ENCODE data around the gene STYXL1. TPM values are rescaled to one million over a fixed set of nuclear protein-coding genes. Genes with fewer than 3 reads are reported as not detected.

Gene STYXL1
- total and polyA plus RNA-seq, 8 donors, result 13.3 to 47.6 (median 22.7) TPM

- DNase-seq (no peak), FAIRE-seq (no peak), ATAC-seq (no peak)
- TF ChIP-seq CTCF (IDR thresholded peaks at IDR 0.05), result no peak
- Histone ChIP-seq H3K9me3 (no peaks in the 10 kb centered on the region), H3K27ac (no peak overlapping the region), H3K27me3 (no peaks in the 10 kb centered on the region), H3K36me3 (peaks cover 0 to 15% (median 0%) of the 10 kb centered on the region in 3 donors), H3K4me3 (no peak overlapping the region), H3K4me1 (no peaks in the 10 kb centered on the region)
- intact Hi-C loops (cut with DNase I), result no loop called here
- WGBS, 2 donors, result 70 to 80% methylated on average over 6 of the region's 6 CpGs
Measured at GRCh38 chr7:76002139-76002538, 45.7 kb downstream of the STYXL1 start.

GRCh38 chr7:76000566-76000965 lies 47.2 kb downstream of the STYXL1 start:
- H3K36me3 ChIP-seq, result peaks cover 0 to 15% (median 0%) of the 10 kb centered on the region in 3 donors
- no peak for FAIRE-seq

GRCh38 chr7:75998038-75998437 lies 49.8 kb downstream of the STYXL1 start:
- TF ChIP-seq CTCF (IDR thresholded peaks at IDR 0.05), result no peak
- Histone ChIP-seq H3K4me3 (no peak overlapping the region), H3K36me3 (peaks cover 0 to under 1% (median 0%) of the 10 kb centered on the region in 3 donors), H3K4me1 (peaks cover 0 to 5% (median 0%) of the 10 kb centered on the region in 3 donors), H3K27ac (no peak overlapping the region), H3K27me3 (no peaks in the 10 kb centered on the region), H3K9me3 (no peaks in the 10 kb centered on the region)
- DNase-seq (no peak), ATAC-seq (no peak), FAIRE-seq (no peak)
- 98 to 100% methylated on average over 1 of the region's 1 CpG for WGBS, 2 donors
- intact Hi-C loops (cut with DNase I), result no loop called here

More at GRCh38 chr7:76000566-76000965, 47.2 kb downstream of the STYXL1 start:
- intact Hi-C loops (cut with DNase I), result no loop called here
- Histone ChIP-seq H3K9me3 (no peaks in the 10 kb centered on the region), H3K4me1 (no peaks in the 10 kb centered on the region), H3K27me3 (no peaks in the 10 kb centered on the region), H3K27ac (no peak overlapping the region), H3K4me3 (no peak overlapping the region)
- TF ChIP-seq CTCF (IDR thresholded peaks at IDR 0.05), result no peak
- WGBS, 2 donors, result 94 to 96% methylated on average over 11 of the region's 11 CpGs
- ATAC-seq (no peak), DNase-seq (peak in 1 of 6 donors; percentile 65)

- DNase-seq, result peak in 1 of 6 donors; percentile 4
- intact Hi-C loops (cut with DNase I), result no loop called here
- peaks cover 0 to 5% (median 0%) of the 10 kb centered on the region in 3 donors for H3K4me1 ChIP-seq
- no peak for ATAC-seq
- no peak overlapping the region for H3K27ac ChIP-seq
- H3K36me3 ChIP-seq, result no peaks in the 10 kb centered on the region
- H3K27me3 ChIP-seq, result no peaks in the 10 kb centered on the region
- no peak for TF ChIP-seq CTCF (IDR thresholded peaks at IDR 0.05)
- WGBS, 2 donors, result 81 to 87% methylated on average over 4 of the region's 4 CpGs
- H3K9me3 ChIP-seq, result no peaks in the 10 kb centered on the region
- H3K4me3 ChIP-seq, result no peak overlapping the region
- no peak for FAIRE-seq
Measured at GRCh38 chr7:75996476-75996875, 51.3 kb downstream of the STYXL1 start.

- peak in 1 of 6 donors; percentile 51 for DNase-seq
- intact Hi-C loops (cut with DNase I), result no loop called here
Measured at GRCh38 chr7:75995996-75996395, 51.8 kb downstream of the STYXL1 start.

More at GRCh38 chr7:75995996-75996395, 51.8 kb downstream of the STYXL1 start:
- ATAC-seq, result no peak
- FAIRE-seq, result no peak
- no peaks in the 10 kb centered on the region for H3K9me3 ChIP-seq
- 99 to 100% methylated on average over 5 of the region's 5 CpGs for WGBS, 2 donors
- no peak overlapping the region for H3K4me3 ChIP-seq
- no peaks in the 10 kb centered on the region for H3K36me3 ChIP-seq
- H3K27ac ChIP-seq, result no peak overlapping the region
- no peak for TF ChIP-seq CTCF (IDR thresholded peaks at IDR 0.05)
- peaks cover 0 to 5% (median 0%) of the 10 kb centered on the region in 3 donors for H3K4me1 ChIP-seq
- H3K27me3 ChIP-seq, result no peaks in the 10 kb centered on the region
